ENCODE results near the gene DKK2. TPM values are rescaled to one million over a fixed set of nuclear protein-coding genes. Genes with fewer than 3 reads are reported as not detected.

Gene DKK2
- total and polyA plus RNA-seq, 9 of the 15 experiments (the other 6 are each of a cell fraction or from before 2014, with no cell fraction given): not detected

DNA sequence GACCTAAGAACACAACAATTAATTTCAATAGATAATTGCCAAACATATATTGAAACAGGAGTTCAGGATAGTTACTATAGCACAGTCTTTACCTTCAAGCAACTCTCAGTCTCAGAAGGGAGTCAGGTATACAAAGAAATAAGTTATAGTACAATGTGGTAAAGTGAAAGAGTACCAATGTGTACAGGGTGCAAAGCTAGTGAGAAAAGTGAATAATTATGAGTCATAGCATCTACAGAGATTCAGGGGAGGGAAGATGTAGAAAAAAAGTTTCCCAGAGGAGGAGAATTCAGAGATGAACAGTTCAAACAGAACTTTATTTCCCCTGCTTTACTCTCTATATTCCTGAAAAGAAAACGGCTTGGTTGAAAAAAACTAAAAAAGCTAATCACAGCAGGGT is 22.7 kb upstream of the DKK2 start:
- no peak for FAIRE-seq
- H3K9me3 ChIP-seq (replicated peaks; ENCODE audit: control insufficient read depth, insufficient read depth, low read depth, low read length): no peaks in the 10 kb centered on the region
- no TSS peak for BruUV-seq (replicated peaks)
- ATAC-seq: no peak
- H3K9ac ChIP-seq (ENCODE audit: insufficient read depth in 1 of 2, low read depth in 2 of 2, low read length in 2 of 2): no peak overlapping the region
- ChIA-PET POLR2A (no interaction called here), CTCF (ENCODE audit: low intra/inter-chr PET ratio) (no interaction called here)
- no peak overlapping the region for H2AFZ ChIP-seq (ENCODE audit: low read depth, low read length)
- H3K79me2 ChIP-seq (ENCODE audit: control insufficient read depth, insufficient read depth, low read length): no peaks in the 10 kb centered on the region
- in situ Hi-C loops (cut with MboI) (no loop called here), intact Hi-C loops (cut with micrococcal nuclease) (no loop called here)
- DNase-seq (ENCODE audit: extremely low read depth in 1 of 4, low spot score in 3 of 4): no peak
- no peaks in the 10 kb centered on the region for H3K27me3 ChIP-seq (ENCODE audit: control insufficient read depth in 2 of 2, insufficient read depth in 2 of 2, low read length in 2 of 2)
- H4K20me1 ChIP-seq (replicated peaks; ENCODE audit: control insufficient read depth, insufficient read depth, low read length): no peaks in the 10 kb centered on the region
- H3K4me3 ChIP-seq: no peak overlapping the region
- H3K27ac ChIP-seq (ENCODE audit: extremely low read depth, low read depth, low read length): no peak overlapping the region
- no peaks in the 10 kb centered on the region for H3K9me1 ChIP-seq (ENCODE audit: control insufficient read depth, insufficient read depth, low read length)
- H3K4me2 ChIP-seq (ENCODE audit: insufficient read depth, low read length): no peak overlapping the region
- WGBS (ENCODE audit: insufficient coverage, low coverage, missing lambda C conversion rate): 0% methylated on average over 1 of the region's 1 CpG
- H3K36me3 ChIP-seq (ENCODE audit: control insufficient read depth, insufficient read depth, low read length): no peaks in the 10 kb centered on the region
- no peak for TF ChIP-seq NFE2L1 (tag; IDR thresholded peaks at IDR 0.05; ENCODE audit: borderline replicate concordance, low read depth)
- TF ChIP-seq ZNF347 (CRISPR knock-in tag; IDR thresholded peaks at IDR 0.05; ENCODE audit: low read depth): no peak
- TF ChIP-seq ZNF217 (CRISPR knock-in tag; IDR thresholded peaks at IDR 0.05): no peak
- no peak for TF ChIP-seq NFXL1 (CRISPR knock-in tag; IDR thresholded peaks at IDR 0.05)
- TF ChIP-seq XRCC4 (IDR thresholded peaks at IDR 0.05; ENCODE audit: extremely low read depth, insufficient read depth, insufficient read length): no peak
- TF ChIP-seq OTX1 (CRISPR knock-in tag; IDR thresholded peaks at IDR 0.05): no peak
- no peak for TF ChIP-seq CAMTA2 (CRISPR knock-in tag; conservative IDR thresholded peaks at IDR 0.05)
- TF ChIP-seq, protein P1, sequence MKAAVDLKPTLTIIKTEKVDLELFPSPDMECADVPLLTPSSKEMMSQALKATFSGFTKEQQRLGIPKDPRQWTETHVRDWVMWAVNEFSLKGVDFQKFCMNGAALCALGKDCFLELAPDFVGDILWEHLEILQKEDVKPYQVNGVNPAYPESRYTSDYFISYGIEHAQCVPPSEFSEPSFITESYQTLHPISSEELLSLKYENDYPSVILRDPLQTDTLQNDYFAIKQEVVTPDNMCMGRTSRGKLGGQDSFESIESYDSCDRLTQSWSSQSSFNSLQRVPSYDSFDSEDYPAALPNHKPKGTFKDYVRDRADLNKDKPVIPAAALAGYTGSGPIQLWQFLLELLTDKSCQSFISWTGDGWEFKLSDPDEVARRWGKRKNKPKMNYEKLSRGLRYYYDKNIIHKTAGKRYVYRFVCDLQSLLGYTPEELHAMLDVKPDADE (conservative IDR thresholded peaks at IDR 0.05; ENCODE audit: control insufficient read depth, low read depth, low read length): no peak
- TF ChIP-seq, protein P2, sequence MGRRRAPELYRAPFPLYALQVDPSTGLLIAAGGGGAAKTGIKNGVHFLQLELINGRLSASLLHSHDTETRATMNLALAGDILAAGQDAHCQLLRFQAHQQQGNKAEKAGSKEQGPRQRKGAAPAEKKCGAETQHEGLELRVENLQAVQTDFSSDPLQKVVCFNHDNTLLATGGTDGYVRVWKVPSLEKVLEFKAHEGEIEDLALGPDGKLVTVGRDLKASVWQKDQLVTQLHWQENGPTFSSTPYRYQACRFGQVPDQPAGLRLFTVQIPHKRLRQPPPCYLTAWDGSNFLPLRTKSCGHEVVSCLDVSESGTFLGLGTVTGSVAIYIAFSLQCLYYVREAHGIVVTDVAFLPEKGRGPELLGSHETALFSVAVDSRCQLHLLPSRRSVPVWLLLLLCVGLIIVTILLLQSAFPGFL (CRISPR knock-in tag; IDR thresholded peaks at IDR 0.05): no peak
- no peak for TF ChIP-seq C11orf30 (IDR thresholded peaks at IDR 0.05; ENCODE audit: low read depth)
- no peak for TF ChIP-seq MECOM (CRISPR knock-in tag; IDR thresholded peaks at IDR 0.05)
- no peak for TF ChIP-seq ZNF583 (CRISPR knock-in tag; IDR thresholded peaks at IDR 0.05)
- no peak for TF ChIP-seq ZNF224 (CRISPR knock-in tag; IDR thresholded peaks at IDR 0.05)
- TF ChIP-seq POLR3A (IDR thresholded peaks at IDR 0.05; ENCODE audit: borderline replicate concordance, extremely low read depth, insufficient read depth, insufficient read length): no peak
- no peaks in the 10 kb centered on the region for H3K4me1 ChIP-seq (replicated peaks in 1 of 2; ENCODE audit: control insufficient read depth in 2 of 2, insufficient read depth in 2 of 2, low read length in 2 of 2)
